Measurements from ENCODE around the gene ELAVL1.

ELAVL1 gene

GRCh38 chr19:7983995-7984837 lies 21.2 kb downstream of the ELAVL1 start:
- no peak for FAIRE-seq

- FAIRE-seq, result no peak
These were observed 22.0 kb downstream of the ELAVL1 start for GRCh38 chr19:7983286-7983950.

- no peak for FAIRE-seq
These were observed 22.8 kb downstream of the ELAVL1 start for GRCh38 chr19:7982651-7983099.

GRCh38 chr19:7982103-7982502 lies 23.3 kb downstream of the ELAVL1 start:
- no peak for FAIRE-seq

- no peak for FAIRE-seq
These were observed 23.8 kb downstream of the ELAVL1 start for GRCh38 chr19:7981661-7982060.

GRCh38 chr19:7981199-7981598 lies 24.2 kb downstream of the ELAVL1 start:
- FAIRE-seq, result no peak

- no peak for FAIRE-seq
These were observed 24.8 kb downstream of the ELAVL1 start for GRCh38 chr19:7980635-7981121.

- no peak for FAIRE-seq
These were observed 25.3 kb downstream of the ELAVL1 start for GRCh38 chr19:7980168-7980567.

GRCh38 chr19:7979559-7979958 lies 25.9 kb downstream of the ELAVL1 start:
- no peak for FAIRE-seq

- FAIRE-seq, result no peak
These were observed 26.4 kb downstream of the ELAVL1 start for GRCh38 chr19:7979011-7979410.

- no peak for FAIRE-seq
These were observed 27.1 kb downstream of the ELAVL1 start for GRCh38 chr19:7978179-7978825.

- FAIRE-seq, result no peak
These were observed 27.8 kb downstream of the ELAVL1 start for GRCh38 chr19:7977723-7978040.

GRCh38 chr19:7977021-7977722 lies 28.3 kb downstream of the ELAVL1 start:
- FAIRE-seq, result no peak

GRCh38 chr19:7976461-7976860 lies 29.0 kb downstream of the ELAVL1 start:
- no peak for FAIRE-seq

GRCh38 chr19:7975037-7975436 lies 30.4 kb downstream of the ELAVL1 start:
- FAIRE-seq, result no peak

GRCh38 chr19:7973883-7974282 lies 31.6 kb downstream of the ELAVL1 start:
- FAIRE-seq, result no peak

- FAIRE-seq, result no peak
These were observed 33.6 kb downstream of the ELAVL1 start for GRCh38 chr19:7971553-7972520.

GRCh38 chr19:7970716-7971448 lies 34.6 kb downstream of the ELAVL1 start:
- no peak for FAIRE-seq

- FAIRE-seq, result no peak
These were observed 35.9 kb downstream of the ELAVL1 start for GRCh38 chr19:7969555-7969939.

- FAIRE-seq, result no peak
These were observed 36.5 kb downstream of the ELAVL1 start for GRCh38 chr19:7968796-7969554.
